LHCN-M2 (cell line): ENCODE results near the gene NDUFS5. TPM values are rescaled to one million over a fixed set of nuclear protein-coding genes. Genes with fewer than 3 reads are reported as not detected.
"Not testable (repeated sequence)": the region's sequence is repeated elsewhere in the genome, so short reads cannot be mapped to it uniquely, and the experiment has no call there.

Experiments used
- DNase-seq: peaks from one replicate; pipeline ENCODE4 v3.0.0-alpha.2; 2012; ENCODE audit warnings: low read depth
- polyA plus RNA-seq: library from polyadenylated mRNA; unstranded; fragments of >200 nt; gene quantifications from one replicate; pipeline ENCODE4 v1.2.1, GENCODE V29; 2012; ENCODE audit warnings: missing spikeins
- total RNA-seq: library from RNA; depleted of rRNA; stranded (reverse); fragments of >200 nt; gene quantifications from 2 replicates; pipeline ENCODE4 v1.2.3, GENCODE V29; 2014; rRNA removed

NDUFS5 gene
- total RNA-seq, result 124 and 236 TPM in 2 replicates
- 317 TPM for polyA plus RNA-seq

- peak; percentile 73 for DNase-seq
These were observed at the start of gene NDUFS5 for GRCh38 chr1:39026051-39026865. NDUFS5 (plus strand) TSS chr1:39026350; CDS start chr1:39028725, 2,375 bp downstream.

GRCh38 chr1:38977399-38978244 lies 48.5 kb upstream of the NDUFS5 start:
- not testable (repeated sequence) for DNase-seq

- not testable (repeated sequence) for DNase-seq
These were observed 48.0 kb upstream of the NDUFS5 start for GRCh38 chr1:38978245-38978542.

- not testable (repeated sequence) for DNase-seq
These were observed 46.8 kb upstream of the NDUFS5 start for GRCh38 chr1:38979380-38979779.

GRCh38 chr1:38989979-38990378 lies 36.2 kb upstream of the NDUFS5 start:
- DNase-seq, result no peak

GRCh38 chr1:38990386-38990737 lies 35.8 kb upstream of the NDUFS5 start:
- no peak for DNase-seq

GRCh38 chr1:38990738-38991637 lies 35.2 kb upstream of the NDUFS5 start, which contains the start of gene AKIRIN1:
AKIRIN1 (plus strand) TSS chr1:38991276; CDS start chr1:38991381, 105 bp downstream.
- DNase-seq, result peak; percentile 95

- DNase-seq, result peak; percentile 23
These were observed 34.3 kb upstream of the NDUFS5 start for GRCh38 chr1:38991638-38992411.

GRCh38 chr1:38992412-38993111 lies 33.6 kb upstream of the NDUFS5 start:
- no peak for DNase-seq

GRCh38 chr1:38994196-38994595 lies 32.0 kb upstream of the NDUFS5 start:
- DNase-seq, result no peak

- no peak for DNase-seq
These were observed 28.9 kb upstream of the NDUFS5 start for GRCh38 chr1:38997034-38997900.

- no peak for DNase-seq
These were observed 28.3 kb upstream of the NDUFS5 start for GRCh38 chr1:38997901-38998190.

- no peak for DNase-seq
These were observed 24.4 kb upstream of the NDUFS5 start for GRCh38 chr1:39001516-39002421.

GRCh38 chr1:39003281-39003680 lies 22.9 kb upstream of the NDUFS5 start:
- DNase-seq, result no peak

- DNase-seq, result no peak
These were observed 22.4 kb upstream of the NDUFS5 start for GRCh38 chr1:39003794-39004193.

- DNase-seq, result no peak
These were observed 19.9 kb upstream of the NDUFS5 start for GRCh38 chr1:39006287-39006686.

GRCh38 chr1:39006726-39007645 lies 19.2 kb upstream of the NDUFS5 start:
- no peak for DNase-seq
